SJCRH30 (cell line): ENCODE results near the gene FRYL. TPM values are rescaled to one million over a fixed set of nuclear protein-coding genes. Genes with fewer than 3 reads are reported as not detected.
"Not testable (repeated sequence)": the region's sequence is repeated elsewhere in the genome, so short reads cannot be mapped to it uniquely, and the experiment has no call there.

ENCODE experiments used
- DNase-seq, 2 experiments: peaks; one replicate each; pipeline ENCODE4 v3.0.0-alpha.2; 2015 to 2020
- H3K27ac ChIP-seq: fragments of 250-450 bp; sonication (Bioruptor Pico); 2 replicates; pipeline ENCODE4 v1.5.1; 2020; ENCODE audit warnings: mild to moderate bottlenecking, moderate library complexity
- H3K27me3 ChIP-seq: fragments of 250-450 bp; sonication (Bioruptor Pico); 2 replicates; pipeline ENCODE4 v1.5.1; 2020; ENCODE audit warnings: mild to moderate bottlenecking, moderate library complexity
- H3K36me3 ChIP-seq: fragments of 250-450 bp; sonication (Bioruptor Pico); 2 replicates; pipeline ENCODE4 v1.5.1; 2020; ENCODE audit warnings: mild to moderate bottlenecking, moderate library complexity
- H3K4me1 ChIP-seq: fragments of 250-450 bp; sonication (Bioruptor Pico); 2 replicates; pipeline ENCODE4 v1.5.1; 2020; ENCODE audit warnings: mild to moderate bottlenecking, moderate library complexity
- H3K4me3 ChIP-seq: fragments of 250-450 bp; sonication (Bioruptor Pico); 2 replicates; pipeline ENCODE4 v1.5.1; 2020; ENCODE audit warnings: mild to moderate bottlenecking, moderate library complexity
- H3K9me3 ChIP-seq: fragments of 250-450 bp; sonication (Bioruptor Pico); replicated peaks from 2 replicates; pipeline ENCODE4 v1.5.1; 2020; ENCODE audit warnings: mild to moderate bottlenecking, moderate library complexity
- total RNA-seq: library from RNA; depleted of rRNA; stranded (reverse); fragments of >200 nt; shearing (Covaris generic); gene quantifications from 2 replicates; pipeline ENCODE4 v1.2.3, GENCODE V29; 2014; rRNA removed

FRYL gene
- 57.3 and 67.7 TPM in 2 replicates for total RNA-seq

- H3K27me3 ChIP-seq = no peaks in the 10 kb centered on the region
- no peaks in the 10 kb centered on the region for H3K9me3 ChIP-seq
- H3K36me3 ChIP-seq = no peaks in the 10 kb centered on the region
- 0 out of 2 replicates have a peak, but pooled peaks cover 2% of the 10 kb centered on the region for H3K4me1 ChIP-seq
- H3K27ac ChIP-seq = peak within 1 kb of the TSS; percentile 89
- peak within 1 kb of the TSS; percentile 90 for H3K4me3 ChIP-seq
- DNase-seq = peak; percentile 99
Observed at GRCh38 chr4:48779998-48780864, at the start of gene FRYL. FRYL (minus strand) TSS chr4:48780279; CDS start chr4:48634410, 145,869 bp downstream.

GRCh38 chr4:48827622-48828021 is 47.5 kb upstream of the FRYL start:
- Histone ChIP-seq H3K4me3 (no peak overlapping the region), H3K36me3 (peaks cover 5% of the 10 kb centered on the region; the same call in 1 of the 2 replicates), H3K27ac (no peak overlapping the region), H3K9me3 (no peaks in the 10 kb centered on the region), H3K27me3 (no peaks in the 10 kb centered on the region), H3K4me1 (peaks cover under 1% of the 10 kb centered on the region; the same call in 1 of the 2 replicates)
- no peak for DNase-seq

- not testable (repeated sequence) for H3K27ac ChIP-seq, H3K9me3 ChIP-seq, DNase-seq, H3K36me3 ChIP-seq, H3K4me1 ChIP-seq, H3K4me3 ChIP-seq, H3K27me3 ChIP-seq
Observed at GRCh38 chr4:48821431-48821830, 41.4 kb upstream of the FRYL start.

- no peaks in the 10 kb centered on the region for H3K4me1 ChIP-seq
- no peaks in the 10 kb centered on the region for H3K36me3 ChIP-seq
- H3K9me3 ChIP-seq = no peaks in the 10 kb centered on the region; the same call in 1 of the 2 replicates
- no peak for DNase-seq
- no peak overlapping the region for H3K4me3 ChIP-seq
- H3K27me3 ChIP-seq = no peaks in the 10 kb centered on the region
- H3K27ac ChIP-seq = no peak overlapping the region
Observed at GRCh38 chr4:48816971-48817370, 36.9 kb upstream of the FRYL start.

- H3K4me1 ChIP-seq, H3K9me3 ChIP-seq, H3K27me3 ChIP-seq, DNase-seq, H3K27ac ChIP-seq, H3K4me3 ChIP-seq, H3K36me3 ChIP-seq: not testable (repeated sequence)
Observed at GRCh38 chr4:48816297-48816696, 36.2 kb upstream of the FRYL start.

GRCh38 chr4:48815483-48815882 is 35.4 kb upstream of the FRYL start:
- Histone ChIP-seq H3K4me1 (no peaks in the 10 kb centered on the region), H3K36me3 (no peaks in the 10 kb centered on the region), H3K27ac (no peak overlapping the region), H3K9me3 (no peaks in the 10 kb centered on the region), H3K4me3 (no peak overlapping the region), H3K27me3 (no peaks in the 10 kb centered on the region)
- no peak for DNase-seq

- H3K4me3 ChIP-seq = no peak overlapping the region
- H3K36me3 ChIP-seq = no peaks in the 10 kb centered on the region
- no peaks in the 10 kb centered on the region for H3K4me1 ChIP-seq
- peak; percentile 34 to 75 for DNase-seq
- H3K9me3 ChIP-seq = no peaks in the 10 kb centered on the region
- H3K27ac ChIP-seq = no peak overlapping the region
- no peaks in the 10 kb centered on the region for H3K27me3 ChIP-seq
Observed at GRCh38 chr4:48813964-48814363, 33.9 kb upstream of the FRYL start.

DNA sequence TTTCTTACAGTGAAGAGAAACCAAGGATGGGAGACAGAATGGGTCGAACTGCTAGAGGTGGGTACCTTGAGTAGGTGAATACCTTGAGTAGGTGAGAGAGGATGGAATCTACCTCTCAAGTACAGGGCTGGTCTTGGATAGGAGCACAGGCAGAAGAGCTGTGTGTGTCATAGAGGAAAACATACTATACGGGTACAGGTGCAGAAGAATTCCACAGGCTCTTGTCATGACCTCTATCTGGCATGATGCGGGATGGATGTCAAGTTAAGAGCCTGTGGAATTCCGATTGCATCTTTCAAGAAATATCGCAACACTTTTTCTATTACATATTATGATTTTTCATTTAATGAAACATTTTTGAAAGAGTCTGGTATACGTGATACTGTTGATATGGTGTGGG is 32.8 kb upstream of the FRYL start:
- Histone ChIP-seq H3K4me3 (no peak overlapping the region), H3K27ac (no peak overlapping the region), H3K9me3 (no peaks in the 10 kb centered on the region), H3K36me3 (no peaks in the 10 kb centered on the region), H3K27me3 (no peaks in the 10 kb centered on the region), H3K4me1 (no peaks in the 10 kb centered on the region)
- DNase-seq = no peak

DNA sequence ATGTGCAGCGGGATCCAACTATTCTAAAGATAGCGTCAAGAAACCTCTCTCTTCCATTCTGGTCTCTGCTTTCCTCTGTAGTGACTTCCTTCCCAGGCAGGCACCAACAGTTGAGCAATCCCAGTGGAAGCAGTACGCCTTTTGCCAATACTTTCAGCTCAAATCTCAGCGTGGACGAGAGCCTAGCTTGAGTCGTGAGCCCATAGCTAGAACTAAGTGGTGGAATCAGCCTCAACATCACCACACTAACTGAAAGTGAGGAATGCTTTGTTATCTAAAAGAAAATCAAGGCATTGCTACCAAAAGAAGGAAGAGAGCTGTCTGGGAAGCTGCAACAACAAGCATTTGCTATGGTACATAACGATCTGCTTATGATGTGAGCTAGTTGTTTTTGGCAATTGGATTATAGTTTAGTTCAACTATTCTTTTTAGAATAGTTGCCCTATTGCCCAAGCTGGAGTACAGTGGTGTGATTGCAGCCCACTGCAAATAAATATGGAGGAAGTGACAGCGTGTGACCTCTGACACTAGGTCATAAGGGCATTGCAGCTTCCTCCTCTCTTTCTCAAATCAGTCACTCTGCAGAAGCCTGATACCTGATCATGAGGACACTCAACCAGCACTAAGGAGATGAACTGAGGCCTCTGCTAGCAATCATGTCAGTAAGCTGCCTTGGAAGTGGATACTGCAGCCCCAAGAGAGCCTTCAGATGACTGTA is 24.7 kb upstream of the FRYL start:
- Histone ChIP-seq H3K9me3 (0 out of 2 replicates have a peak, but pooled peaks cover 3% of the 10 kb centered on the region), H3K27ac (no peak overlapping the region), H3K4me3 (no peak overlapping the region), H3K27me3 (no peaks in the 10 kb centered on the region), H3K4me1 (no peaks in the 10 kb centered on the region), H3K36me3 (no peaks in the 10 kb centered on the region)
- DNase-seq = no peak

DNA sequence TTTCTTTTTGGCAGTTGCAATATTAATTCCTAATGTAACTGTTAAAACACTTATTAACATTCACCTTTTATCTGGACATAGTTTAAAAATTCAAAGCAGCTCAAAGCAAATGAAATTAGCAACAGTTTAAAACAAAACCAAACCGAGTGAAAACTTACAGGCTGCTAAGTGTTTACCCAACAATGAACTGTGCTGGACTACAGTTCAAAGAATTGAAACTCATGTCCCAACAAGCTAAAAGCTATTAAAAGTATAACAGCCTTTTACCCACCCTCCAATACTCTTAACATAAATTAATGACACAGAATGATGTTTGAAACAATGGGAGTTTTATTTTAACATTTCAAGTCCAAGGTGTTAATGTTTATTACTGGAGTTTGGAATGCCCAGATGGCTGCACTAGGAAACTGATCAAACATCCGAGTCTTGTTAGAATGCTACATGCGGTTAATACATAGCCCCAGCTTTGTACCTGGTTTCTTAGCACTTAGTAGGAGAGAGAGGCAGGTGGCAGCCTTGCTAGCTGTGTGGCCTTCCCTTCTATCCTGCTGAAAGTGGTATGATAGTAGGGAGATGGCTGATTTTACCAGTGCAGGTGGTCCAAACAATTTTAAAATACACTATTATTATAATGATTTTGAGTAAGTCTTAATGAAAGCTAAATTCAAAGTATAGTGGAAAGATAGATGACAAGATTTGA is 21.1 kb upstream of the FRYL start:
- H3K4me3 ChIP-seq = no peak overlapping the region
- no peak overlapping the region for H3K27ac ChIP-seq
- DNase-seq = no peak
- H3K4me1 ChIP-seq = peaks cover 7% of the 10 kb centered on the region
- H3K9me3 ChIP-seq = 0 out of 2 replicates have a peak, but pooled peaks cover 3% of the 10 kb centered on the region
- H3K36me3 ChIP-seq = no peaks in the 10 kb centered on the region
- H3K27me3 ChIP-seq = no peaks in the 10 kb centered on the region

DNA sequence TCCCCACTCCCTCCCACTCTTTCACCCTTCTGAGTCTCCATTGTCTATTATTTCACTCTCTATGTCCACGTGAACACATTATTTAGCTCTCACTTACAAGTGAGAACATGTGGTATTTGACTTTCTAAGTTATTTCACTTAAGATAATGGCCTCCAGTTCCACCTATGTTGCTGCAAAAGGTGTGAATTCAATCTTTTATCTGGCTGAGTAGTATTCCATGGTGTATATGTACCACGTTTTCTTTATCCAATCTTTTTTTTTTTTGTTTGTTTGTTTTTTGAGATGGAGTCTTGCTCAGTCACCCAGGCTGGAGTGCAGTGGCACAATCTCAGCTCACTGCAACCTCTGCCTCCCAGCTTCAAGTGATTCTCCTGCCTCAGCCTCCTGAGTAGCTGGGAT is 20.1 kb upstream of the FRYL start:
- H3K27ac ChIP-seq, H3K9me3 ChIP-seq, H3K36me3 ChIP-seq, H3K4me1 ChIP-seq, H3K4me3 ChIP-seq, DNase-seq, H3K27me3 ChIP-seq: not testable (repeated sequence)

DNA sequence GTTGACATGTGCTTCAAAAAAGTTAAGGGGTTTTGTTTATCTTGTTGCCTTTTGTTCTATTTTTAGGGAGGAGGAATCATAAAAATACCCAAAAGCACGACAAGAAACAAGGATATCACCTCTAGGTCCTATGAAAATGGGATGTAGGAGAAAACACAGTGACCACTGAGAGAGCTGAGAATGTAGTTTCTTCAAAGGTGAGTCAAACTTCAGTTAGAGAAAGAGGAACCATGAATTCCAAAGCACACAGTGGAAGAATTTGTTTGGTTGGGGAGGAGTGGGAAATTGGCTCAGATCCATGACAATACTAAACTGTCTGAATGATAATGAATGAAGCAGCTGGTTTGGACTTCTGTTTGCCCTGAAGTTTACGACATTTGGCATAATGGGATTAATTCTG is 19.1 kb upstream of the FRYL start:
- Histone ChIP-seq H3K27ac (no peak overlapping the region), H3K9me3 (0 out of 2 replicates have a peak, but pooled peaks cover 3% of the 10 kb centered on the region), H3K4me3 (no peak overlapping the region), H3K36me3 (no peaks in the 10 kb centered on the region), H3K27me3 (no peaks in the 10 kb centered on the region), H3K4me1 (peaks cover 7% of the 10 kb centered on the region)
- peak; percentile 3 to 57 for DNase-seq

GRCh38 chr4:48798117-48798516 is 18.0 kb upstream of the FRYL start:
- 0 out of 2 replicates have a peak, but pooled peaks cover 3% of the 10 kb centered on the region for H3K9me3 ChIP-seq
- H3K27ac ChIP-seq = no peak overlapping the region
- no peaks in the 10 kb centered on the region for H3K36me3 ChIP-seq
- H3K4me1 ChIP-seq = peaks cover 7% of the 10 kb centered on the region
- no peak for DNase-seq
- H3K27me3 ChIP-seq = no peaks in the 10 kb centered on the region
- no peak overlapping the region for H3K4me3 ChIP-seq

DNA sequence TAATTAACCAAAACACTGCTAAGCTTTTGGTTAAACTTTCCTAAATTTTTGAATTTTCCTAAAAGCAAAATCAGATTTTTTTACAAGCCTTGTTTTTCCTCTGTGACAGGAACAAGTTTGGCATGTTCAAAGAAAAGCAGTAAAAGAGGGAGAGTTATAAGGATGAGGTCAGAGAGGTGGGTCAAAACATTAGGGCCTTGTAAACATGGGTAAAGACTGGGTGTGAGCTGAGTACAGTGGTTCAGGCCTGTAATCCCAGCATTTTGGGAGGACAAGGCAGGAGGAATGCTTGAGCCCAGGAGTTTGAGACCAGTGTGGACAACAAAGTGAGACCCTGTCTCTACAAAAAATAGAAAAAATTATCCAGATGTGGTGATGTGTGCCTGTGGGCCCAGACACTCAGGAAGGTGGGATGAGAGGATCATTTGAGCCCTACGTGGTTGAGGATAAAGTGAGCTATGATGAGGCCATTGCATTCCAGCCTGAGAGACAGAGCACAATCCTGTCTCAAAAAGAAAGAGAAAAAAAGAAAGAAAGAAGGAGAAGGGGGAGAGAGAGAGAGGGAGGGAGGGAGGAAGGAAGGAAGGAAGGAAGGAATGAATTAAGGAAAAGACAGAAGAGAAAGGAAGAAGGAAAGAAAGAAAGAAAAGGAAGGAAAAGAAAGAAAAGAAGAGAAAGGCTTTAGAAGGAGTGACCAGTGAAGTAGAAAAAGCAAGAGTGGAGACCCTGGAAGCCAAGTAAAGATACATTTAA is 17.0 kb upstream of the FRYL start:
- no peak overlapping the region for H3K27ac ChIP-seq
- H3K4me1 ChIP-seq = peaks cover 7% of the 10 kb centered on the region
- H3K27me3 ChIP-seq = no peaks in the 10 kb centered on the region
- no peak for DNase-seq
- 0 out of 2 replicates have a peak, but pooled peaks cover 3% of the 10 kb centered on the region for H3K9me3 ChIP-seq
- H3K4me3 ChIP-seq = no peak overlapping the region
- no peaks in the 10 kb centered on the region for H3K36me3 ChIP-seq
